NCI-H187 treated with DMSO at 0.1 percent for 48 hours (cell line): ENCODE results near the gene CDC42EP5.
"Not testable (repeated sequence)": the region's sequence is repeated elsewhere in the genome, so short reads cannot be mapped to it uniquely, and the experiment has no call there.

Experiments used
- DNase-seq: peaks from one replicate; lab custom pipeline; 2025; lab: John Stamatoyannopoulos, UW

The CDC42EP5 gene

GRCh38 chr19:54489341-54489740 is 16.2 kb upstream of the CDC42EP5 start:
- DNase-seq = no peak

DNA sequence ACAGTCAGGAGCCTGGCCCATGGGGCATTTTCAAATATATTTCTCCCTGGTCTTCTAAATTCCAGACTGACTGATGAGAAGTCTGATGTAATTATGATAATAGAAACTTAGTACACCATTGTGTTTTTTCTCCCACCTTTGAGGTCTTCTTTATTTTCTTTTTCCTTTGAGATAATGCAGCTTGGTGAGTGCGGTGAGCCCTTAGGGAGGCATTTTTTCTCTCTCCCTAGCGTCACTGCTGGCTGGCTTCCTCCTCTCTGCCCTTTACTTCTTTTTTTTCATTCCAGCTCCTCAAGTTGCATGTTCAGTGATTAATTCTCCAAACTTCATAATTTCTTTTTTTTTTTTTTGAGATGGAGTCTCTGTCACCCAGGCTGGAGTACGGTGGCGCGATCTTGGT is 12.8 kb upstream of the CDC42EP5 start:
- DNase-seq = no peak

- no peak for DNase-seq
Observed at GRCh38 chr19:54484451-54484850, 11.4 kb upstream of the CDC42EP5 start.

- no peak for DNase-seq
Observed at GRCh38 chr19:54482889-54483288, 9.8 kb upstream of the CDC42EP5 start.

- no peak for DNase-seq
Observed at GRCh38 chr19:54481326-54481930, 8.3 kb upstream of the CDC42EP5 start.

- DNase-seq = no peak
Observed at GRCh38 chr19:54480051-54480450, 7.0 kb upstream of the CDC42EP5 start.

- DNase-seq = no peak
Observed at GRCh38 chr19:54478677-54479266, 5.7 kb upstream of the CDC42EP5 start.

DNA sequence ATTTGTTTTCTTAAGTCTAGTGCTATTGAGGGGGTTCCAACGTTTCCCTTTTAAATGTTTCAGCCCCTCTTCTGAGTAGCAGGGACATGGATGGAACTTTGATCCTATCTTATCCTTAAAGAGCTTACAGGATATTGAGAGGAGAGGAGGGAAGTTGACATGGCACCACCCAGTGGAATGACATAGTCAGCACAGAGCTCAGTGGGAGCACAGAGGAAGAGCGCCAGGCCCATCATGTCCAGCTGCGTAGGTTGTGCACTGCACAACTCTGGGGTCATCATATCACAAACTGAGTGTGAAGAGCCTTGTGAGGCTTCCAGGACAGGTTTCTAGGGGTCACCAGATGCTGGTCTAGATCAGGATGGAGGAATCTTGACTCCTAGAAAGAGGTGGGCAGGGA is 4.6 kb upstream of the CDC42EP5 start:
- no peak for DNase-seq

GRCh38 chr19:54475706-54476105 is 2.6 kb upstream of the CDC42EP5 start:
- DNase-seq = no peak

DNA sequence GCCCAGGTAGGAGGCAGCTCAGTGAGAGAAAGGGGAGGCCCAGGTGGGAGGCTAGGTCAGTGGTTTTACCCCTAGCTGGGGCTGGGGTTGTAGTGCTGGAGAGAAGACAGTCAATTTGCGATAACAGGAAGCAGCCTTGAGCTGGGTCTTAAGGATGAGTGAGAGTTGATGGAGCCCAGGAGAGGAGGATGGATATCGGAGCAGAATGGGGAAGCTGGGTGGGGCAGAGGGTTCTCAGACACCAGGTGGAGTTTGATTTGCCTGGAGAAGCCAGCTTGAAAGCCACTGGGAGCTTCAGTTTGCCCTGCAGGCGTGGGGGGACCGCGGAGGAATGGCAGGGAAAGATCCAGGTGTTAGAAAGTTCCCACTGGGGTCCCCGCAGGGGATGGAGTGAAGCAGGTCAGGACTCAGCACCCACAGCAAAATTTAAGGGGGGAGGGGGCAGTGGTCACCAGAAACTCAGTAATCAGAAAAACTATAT is 836 bp upstream of the CDC42EP5 start:
- DNase-seq = no peak

DNA sequence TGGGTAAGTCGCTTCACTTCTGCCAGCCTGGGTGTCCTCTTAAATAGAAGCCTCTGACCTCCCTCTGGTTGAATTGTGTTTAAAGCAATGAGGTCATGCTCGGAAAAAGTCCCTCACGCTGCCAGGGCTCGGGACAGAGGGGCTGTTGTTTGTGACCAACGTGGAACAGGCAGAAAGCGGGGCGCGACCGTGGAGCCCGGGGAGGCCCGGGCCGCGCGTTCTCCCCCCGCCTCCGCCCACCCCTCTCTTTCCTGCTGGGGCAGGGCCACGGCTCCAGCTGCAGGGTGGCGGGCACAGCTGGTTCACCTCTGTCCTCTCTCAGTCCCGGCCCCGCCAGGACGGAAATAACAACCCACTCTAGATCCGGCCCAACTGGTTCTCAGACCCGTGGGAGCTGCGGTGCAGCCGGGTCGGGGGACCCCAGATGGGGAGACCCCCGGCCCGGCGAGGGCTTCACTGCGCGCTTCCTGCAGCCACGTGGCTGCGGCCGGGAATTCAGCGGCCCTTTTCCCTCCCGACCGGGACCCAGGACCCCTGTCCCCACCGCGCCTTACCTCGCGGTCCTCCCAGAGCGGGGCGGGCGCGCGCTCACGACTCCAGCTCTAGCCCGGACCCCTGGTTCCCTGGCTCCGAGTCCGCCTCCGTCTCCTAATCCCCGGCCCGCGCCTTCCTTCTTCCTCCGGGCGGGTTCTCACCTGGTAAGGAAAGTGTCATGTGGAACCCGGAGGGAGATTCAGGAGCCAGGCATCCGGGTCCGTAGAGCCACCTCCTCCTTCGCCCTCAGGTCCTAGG is 1.9 kb downstream of the CDC42EP5 start:
- DNase-seq = no peak

GRCh38 chr19:54470276-54470887 is 2.7 kb downstream of the CDC42EP5 start:
- DNase-seq = no peak

GRCh38 chr19:54469496-54469934 is 3.6 kb downstream of the CDC42EP5 start:
- no peak for DNase-seq

DNA sequence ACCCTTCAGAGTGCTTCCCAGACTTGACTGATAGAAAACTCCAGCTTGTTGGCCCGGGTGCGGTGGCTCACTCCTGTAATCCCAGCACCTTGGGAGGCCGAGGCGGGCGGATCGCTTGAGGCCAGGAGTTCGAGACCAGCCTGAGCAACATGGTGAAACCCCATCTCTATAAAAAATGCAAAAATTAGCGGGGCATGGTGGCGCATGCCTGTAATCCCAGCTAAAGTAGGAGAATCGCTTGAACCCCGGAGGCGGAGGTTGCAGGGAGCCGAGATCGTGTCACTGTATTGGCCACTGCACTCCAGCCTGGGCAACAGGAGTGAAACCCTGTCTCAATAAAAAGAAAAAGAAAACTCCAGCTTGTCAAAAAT is 7.0 kb downstream of the CDC42EP5 start:
- not testable (repeated sequence) for DNase-seq

- DNase-seq = no peak
Observed at GRCh38 chr19:54465426-54466109, 7.5 kb downstream of the CDC42EP5 start.

DNA sequence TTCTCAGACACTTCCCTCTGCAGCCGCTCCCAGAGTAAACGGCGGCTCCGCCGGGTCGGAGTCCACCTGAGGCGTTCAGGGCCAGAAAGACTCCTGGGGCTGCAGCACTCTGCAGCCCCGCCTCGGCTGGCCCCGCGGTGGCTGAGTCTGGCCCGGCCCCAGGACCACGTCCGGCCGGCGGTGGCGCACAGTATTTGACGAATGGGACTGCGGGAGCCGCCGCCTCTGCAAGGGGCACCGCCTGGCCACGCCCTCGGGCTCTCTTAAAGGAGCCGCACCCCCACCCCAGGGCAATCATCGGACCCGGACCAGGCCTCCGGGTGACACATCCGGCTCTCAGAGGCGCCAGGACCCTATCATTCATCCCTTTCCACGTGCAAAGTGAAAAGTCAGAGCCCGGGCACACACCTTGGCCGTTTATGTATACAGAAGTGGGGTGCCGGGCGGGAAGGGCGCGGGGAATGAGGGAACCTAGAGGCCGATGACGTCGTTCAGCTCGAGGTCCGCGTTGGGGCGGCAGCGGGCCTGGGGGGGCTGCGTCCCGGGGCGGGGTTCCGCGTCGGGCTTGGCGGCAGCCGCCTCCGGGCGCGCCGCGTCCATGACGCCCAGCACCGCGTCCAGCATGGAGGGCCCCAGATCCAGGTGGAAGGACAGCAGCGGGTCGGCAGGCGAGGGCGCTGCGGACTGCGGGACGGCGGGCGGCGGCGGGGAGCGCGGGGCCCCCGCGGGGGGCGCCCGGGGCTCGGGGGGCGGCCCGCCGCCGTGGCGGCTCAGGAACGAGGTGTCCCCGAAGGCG is 8.3 kb downstream of the CDC42EP5 start:
- DNase-seq = no peak

DNA sequence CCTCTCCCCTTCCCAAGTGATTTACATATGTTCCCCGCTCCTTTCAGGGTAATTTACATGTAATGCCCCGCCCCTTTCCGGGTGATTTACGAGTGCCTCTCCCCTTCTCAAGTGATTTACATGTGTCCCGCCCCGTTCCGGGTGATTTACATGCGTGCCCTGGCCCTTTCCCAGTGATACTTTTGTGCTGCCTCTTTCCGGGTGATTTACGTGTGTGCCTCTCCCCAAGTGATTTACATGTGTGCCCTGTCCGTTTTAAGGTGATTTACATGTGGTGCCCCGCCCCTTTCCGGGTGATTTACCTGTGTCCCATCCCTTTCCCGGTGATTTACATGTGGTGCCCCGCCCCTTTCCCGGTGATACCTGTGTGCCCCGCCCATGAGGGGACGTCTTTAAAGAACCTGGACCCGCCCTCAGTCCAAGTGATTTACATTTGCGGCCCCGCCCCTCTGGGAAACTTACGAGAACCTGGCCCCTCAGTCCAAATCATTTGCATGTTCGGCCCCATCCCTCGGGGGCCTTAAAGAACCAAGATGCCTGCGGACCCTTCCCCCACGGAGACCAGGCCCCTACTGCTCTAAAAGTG is 9.0 kb downstream of the CDC42EP5 start:
- no peak for DNase-seq

- DNase-seq = peak; percentile 34
Observed at GRCh38 chr19:54463531-54464043, 9.5 kb downstream of the CDC42EP5 start, which contains the start of gene LENG9. Gene LENG9 (minus strand): TSS chr19:54463778. CDS start chr19:54463526, 252 bp downstream.

- DNase-seq = no peak
Observed at GRCh38 chr19:54462655-54463530, 10.2 kb downstream of the CDC42EP5 start.
